NCI-H748 (cell line): ENCODE results near the gene EPB41L1.

Experiments used
- DNase-seq: peaks from one replicate; lab custom pipeline; 2025; ENCODE audit not compliant: unreplicated experiment; lab: John Stamatoyannopoulos, UW

EPB41L1 gene

DNA sequence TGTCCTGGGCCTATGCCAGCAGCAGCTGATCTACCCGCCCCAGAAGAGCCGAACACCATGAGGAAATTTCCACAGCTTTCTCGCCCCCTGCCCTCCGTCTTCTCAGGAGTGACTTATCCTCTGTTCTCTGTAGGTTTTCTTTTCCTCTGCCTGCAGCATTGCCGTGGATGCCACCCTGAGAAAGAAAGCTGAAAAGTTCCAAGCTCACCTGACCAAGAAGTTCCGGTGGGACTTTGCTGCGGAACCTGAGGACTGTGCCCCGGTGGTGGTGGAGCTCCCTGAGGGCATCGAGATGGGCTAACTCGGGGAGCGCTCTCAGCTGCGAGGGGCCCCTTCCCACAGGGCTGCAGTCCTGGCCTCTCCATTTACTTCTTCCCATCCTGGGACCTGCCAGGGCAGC lies 100.9 kb downstream of the EPB41L1 start:
- no peak for DNase-seq

DNA sequence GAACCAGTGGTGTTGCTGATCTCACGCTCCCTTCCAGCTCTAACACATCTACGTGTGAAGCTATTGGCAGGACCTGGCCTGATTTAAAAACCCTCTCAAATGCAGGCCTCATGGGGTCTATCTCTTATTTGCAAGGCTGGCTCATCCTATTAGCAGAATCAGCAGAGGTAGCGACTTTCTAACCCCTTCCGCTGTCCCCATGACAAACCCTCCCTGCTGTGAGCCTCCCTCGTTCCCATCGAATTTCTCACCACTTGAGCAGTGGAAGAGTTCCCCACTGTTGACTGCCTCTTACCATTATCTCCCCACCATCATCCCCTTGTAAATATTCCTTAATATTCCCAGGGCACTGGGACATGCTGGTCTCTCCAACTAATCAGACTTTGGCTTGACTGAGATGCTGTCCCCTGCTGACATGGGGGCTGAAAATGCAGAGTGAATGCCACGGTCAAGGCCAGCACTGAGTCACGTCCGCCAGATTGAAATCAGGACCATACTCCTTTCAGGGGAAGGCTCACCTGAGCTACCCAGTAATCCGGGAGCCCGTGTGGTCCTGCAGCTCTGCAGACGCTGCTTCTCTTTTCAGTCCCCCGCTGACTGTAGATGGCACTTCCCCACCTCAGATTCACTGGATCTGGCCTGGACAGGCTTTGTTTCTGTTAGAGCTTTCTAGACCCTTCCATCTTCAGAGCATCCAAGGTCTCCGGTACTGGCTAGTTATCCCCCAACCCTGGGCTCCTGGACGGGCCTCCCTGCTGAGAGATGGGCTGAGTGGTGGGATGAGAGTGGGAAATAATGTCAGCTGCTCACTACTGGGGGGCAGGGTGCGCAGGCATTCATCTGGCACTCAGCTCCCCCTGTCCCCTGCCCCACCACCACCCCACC lies 104.9 kb downstream of the EPB41L1 start:
- DNase-seq, result no peak

DNA sequence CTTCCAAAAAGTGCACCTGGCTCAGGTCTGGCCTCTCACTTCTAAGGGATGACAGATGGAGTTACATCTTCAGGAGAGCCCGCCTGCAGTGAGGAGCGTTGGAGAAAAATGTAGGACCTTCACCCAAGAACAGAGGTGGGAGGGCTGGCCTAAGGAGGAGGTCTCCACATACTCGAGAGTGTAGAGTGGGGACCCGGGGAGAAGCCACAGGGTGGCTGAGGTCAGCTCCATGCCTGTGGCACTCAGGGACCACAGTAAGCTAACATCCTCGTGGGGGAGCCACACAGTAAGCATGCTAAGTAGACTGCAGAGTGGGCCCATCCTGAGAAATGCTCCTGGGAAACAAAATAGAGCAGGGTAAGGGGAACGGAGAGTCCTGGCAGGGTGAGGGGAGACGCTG lies 105.8 kb downstream of the EPB41L1 start:
- no peak for DNase-seq

DNA sequence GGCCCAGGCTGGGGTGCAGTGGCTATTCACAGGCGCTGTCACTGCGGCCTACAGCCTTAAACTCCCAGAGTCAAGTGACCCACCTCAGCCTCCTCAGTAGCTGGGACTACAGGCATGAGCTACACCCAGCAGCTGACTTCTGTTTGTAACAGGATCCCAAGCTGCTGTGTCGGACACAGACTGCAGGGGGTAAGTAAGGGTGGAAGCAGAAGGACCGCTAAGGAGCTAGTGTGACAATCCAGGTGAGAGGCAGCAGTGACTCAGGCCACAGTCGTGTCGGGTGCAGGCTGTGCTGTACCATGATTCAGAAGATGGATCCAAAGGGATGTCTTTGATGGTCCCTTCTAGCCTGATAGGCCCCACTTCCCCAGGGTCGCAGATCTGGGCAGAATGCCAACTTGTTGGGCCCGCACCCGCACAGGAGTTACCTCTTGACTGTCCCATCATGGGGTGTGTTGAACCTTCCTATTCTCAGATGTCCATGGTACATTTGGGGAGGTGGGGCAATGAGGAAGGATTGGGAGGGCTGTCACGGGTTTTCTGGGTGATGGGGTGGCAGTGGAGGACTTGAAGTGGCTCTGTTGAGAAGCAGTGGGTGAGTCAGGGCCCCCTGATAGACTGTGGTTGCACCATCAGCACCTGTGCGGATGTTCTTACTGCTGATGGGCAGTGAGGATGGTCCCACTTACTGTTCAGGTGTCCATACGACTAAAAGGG lies 107.0 kb downstream of the EPB41L1 start:
- no peak for DNase-seq

DNA sequence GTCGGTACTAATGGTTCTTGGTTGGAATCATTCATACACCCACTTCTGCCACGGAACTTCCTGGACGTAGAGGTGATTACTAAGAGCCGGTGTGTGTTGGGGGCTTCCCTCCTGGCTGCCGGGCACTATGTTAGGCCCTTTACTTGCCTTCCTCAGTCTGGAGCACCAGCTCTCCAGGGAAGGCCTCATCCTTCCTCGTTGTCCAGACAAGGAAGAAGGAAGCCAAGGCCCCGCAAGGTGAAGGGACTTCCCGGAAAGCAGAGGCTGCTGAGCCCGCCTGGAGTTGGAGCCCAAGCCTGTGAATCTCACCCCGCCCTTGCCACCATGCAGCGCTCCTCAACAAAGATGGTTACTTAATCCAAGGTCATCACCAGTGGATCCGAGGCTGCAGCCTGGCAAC lies 107.9 kb downstream of the EPB41L1 start:
- DNase-seq, result no peak

DNA sequence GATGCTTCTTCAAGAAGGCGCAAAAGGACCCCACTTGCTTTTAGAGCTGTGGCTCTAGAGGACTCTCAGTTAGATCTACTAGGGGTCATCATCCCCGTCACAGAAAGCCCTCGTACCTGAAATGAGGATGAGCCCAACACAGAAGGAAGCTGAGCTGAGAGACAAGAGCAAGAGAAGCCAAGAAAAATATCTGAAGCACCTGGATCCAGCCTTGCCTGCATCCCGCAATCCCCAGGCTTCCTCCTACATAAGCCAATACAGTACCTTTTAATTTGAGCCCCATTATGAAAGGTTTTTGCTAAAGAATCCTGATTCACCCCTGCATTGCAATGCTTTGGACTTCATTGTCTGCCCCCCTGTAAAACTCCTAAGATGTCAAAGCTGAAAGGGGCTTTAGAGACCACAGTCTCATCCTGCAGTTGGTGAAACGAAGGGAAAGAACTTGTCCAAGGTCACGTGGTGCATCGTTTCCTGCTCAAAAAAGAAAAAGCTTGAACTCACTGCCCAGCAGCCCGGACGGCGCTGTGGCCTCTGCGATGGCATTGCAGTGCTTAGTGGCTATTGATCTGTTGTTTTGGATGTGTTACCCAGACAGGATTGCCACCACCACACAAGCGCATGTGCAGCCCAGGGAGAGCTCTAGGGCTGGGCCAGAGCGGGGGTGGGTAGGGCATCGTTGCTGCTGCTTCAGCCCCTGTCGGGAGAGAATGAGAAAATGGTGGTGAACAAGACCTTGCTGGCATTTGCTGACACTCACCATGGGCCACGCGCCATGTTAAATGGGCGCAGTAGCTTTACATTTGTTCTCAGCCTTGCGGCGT lies 110.1 kb downstream of the EPB41L1 start:
- DNase-seq, result no peak

DNA sequence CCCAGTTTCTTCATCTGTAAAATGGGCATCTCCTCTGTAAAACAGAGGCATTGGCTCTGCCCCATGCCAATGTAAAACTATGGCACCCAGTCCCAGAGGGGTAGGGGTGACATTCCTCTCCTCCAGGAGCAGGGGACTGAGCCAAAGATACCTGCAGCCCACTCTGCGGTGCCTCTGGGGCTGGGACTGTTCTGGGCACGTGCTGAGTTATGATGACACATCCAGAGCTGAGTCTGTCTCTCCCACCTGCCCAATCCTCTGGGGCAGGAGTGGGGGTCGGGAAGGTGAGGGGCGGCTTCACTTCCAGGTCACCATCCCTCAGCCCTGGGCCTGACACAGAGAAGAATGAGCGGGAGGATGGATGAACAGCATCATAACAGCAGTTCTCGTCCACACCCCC lies 111.6 kb downstream of the EPB41L1 start:
- DNase-seq, result no peak

DNA sequence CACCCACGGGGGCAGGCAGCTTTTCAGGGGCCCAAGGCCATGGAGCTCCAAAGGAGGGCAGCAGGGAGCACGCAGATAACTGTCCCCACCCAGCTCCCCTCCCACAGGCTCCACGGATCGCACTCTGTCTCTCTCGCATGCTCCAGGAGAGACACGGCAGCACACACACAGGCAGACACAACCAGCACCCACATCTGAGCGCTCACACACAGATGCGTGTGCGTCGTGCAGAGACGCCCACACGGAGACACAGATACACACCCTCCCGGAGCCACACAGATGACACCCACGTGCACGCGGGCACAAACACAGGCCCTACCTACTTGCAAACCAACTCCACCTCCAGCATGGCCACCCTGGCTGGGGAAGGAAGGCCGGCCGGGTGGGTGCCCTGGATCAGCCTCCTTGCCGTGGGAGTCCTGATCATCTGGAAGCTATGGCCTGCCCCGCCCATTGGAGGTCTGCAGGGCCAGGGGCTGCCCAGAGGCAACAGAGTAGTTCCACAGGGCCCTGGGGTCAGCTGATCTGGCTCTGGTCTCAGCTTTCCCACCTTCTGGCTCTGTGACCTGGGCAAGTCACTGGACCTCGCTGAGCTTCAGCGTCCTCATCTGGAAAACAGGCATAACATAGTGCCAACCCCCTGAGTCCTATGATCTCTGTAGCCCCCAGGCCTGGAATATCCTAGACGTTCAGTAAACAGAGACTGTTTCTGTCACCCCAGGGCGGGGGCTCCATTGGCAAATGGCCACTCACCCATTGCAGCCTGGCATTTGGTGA lies 113.3 kb downstream of the EPB41L1 start:
- DNase-seq, result no peak

DNA sequence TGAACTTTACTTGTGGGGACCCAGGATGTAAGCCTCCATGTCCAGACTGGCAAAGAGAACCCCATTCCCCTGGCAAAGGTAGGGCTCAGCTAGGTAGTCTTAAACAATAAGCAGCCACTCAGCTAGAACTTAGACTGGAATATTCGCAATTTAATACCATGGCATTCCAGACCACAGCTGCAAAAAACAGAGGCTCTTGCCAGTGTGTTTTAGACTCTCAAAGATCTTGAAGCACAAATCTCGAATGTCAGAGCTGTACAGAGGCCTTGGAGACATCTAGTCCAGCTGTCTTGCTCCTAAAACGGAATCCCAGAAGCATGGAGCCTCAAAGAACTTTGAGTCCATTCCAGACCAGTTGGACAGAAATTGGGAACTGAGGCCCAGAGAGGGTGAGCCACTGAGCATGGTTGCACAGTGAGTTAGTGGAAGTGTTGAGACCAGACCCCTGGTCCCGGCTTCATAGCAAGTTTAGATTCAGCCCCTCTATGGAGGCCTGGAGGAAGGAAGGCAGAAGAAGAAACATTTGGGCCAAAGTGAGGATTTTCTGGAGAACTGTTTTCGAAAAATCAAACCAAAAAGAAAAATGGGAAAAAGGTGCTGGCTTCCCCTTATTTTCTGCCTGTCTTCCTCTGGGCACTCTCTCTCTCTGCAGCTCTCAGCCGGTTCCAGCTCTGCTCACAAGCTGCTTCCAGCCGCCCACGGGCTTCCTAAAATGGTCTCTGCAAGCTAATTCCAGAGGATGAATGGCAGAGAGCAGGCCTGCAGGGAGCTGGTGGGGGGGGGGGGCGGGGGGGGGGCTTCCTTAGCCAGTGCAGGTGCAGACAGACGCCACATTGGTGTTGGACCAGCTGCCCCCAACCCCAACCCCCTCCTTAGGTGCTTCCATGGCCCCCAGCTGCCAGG lies 114.2 kb downstream of the EPB41L1 start:
- DNase-seq, result no peak

DNA sequence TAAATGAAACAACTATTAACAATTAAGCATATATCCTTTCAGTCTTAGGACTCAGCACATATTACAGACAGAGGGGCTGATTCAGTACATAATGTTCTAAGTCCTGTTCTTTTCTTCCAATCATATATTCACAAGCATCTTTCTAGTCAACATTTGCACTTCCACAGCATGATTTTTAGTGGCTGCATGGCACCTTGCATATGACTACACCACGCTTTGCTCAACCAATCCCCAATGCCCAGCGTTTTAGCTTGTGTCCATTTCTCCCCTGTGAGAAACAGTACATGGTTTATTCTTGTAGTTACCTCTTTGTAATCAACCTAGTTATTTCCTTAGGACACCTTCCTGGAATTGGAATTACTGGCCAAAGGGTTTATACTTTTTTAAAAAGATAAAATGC lies 115.0 kb downstream of the EPB41L1 start:
- DNase-seq, result no peak

DNA sequence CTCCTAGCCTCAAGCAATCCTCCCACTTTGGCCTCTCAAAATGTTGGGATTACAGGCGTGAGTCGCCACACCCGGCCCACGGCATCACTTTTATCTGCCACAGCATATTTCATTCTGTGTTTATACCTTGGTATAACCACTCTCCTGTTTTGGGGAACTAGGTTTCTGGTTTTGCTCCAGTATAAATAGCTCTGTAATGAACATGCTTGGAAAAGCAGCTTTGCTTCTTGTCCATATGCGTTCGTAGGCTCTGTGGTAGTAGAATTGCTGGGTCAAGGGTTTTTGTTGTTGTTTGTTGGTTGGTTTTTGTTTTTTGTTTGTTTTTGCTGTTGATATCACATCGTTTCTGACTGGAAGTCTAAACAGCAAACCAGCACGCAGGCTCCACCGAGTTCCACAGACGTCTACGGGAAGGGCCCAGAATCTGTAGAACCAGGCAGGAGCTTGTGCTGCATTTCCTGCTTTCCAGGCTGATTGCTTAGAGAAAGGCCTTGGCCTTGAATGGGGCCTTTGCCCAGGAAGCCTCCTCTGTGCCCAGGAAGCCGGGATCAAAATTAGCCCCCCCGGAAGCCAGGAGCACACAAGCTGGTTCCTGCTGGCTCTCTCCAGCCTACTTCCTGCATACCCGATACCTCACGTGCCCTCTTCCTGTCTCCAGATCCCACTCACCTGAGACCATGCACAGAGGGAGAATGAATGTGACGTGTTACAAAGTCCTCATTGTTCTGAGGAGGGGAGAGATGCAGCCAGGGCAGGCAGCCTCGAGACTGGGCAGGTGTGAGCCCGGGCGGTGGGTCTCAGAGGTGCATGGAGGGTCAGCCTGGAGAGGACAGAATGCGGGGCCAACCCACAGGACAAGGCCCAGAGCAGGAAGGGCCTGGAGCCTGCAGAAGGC lies 116.5 kb downstream of the EPB41L1 start:
- no peak for DNase-seq

DNA sequence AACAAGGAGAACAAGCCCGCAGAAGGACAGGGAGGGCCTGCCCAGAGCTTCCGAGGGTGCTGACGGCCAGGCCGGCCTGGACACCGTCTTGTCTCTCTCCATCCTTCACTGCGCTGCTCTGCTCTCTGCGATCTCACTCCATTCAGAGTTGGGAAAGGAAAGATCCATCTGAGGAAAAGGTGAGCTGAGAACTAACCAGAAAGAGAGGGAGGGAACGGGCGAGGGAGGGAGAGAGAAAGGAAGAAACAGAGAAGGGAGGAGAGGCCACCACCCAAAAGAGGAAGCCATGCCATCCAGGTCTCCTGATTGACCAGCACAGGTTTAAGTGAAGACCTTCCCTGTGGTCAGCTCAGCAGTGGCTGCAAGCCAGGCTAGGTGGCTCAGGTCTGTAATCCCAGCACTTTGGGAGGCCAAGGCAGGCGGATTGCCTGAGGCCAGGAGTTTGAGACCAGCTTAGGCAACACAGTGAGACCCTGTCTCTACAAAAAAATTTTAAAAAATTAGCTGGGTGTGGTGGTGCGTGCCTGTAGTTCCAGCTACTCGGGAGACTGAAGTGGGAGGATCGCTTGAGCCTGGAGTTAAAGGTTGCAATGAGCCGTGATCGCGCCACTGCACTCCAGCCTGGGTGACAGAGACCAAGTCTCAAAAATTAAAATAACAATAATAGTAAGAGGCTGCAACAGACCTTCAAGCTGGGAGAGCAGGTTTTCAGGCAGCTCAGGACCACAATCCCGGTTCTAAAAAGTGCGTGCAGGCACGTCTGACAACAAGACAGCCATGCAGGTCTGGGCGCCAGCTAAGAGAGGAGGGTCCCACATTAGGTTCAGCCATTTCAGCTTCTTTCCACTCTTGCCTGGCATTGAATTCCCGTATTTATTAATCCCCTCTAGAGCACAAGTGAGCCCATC lies 117.4 kb downstream of the EPB41L1 start:
- DNase-seq, result no peak

DNA sequence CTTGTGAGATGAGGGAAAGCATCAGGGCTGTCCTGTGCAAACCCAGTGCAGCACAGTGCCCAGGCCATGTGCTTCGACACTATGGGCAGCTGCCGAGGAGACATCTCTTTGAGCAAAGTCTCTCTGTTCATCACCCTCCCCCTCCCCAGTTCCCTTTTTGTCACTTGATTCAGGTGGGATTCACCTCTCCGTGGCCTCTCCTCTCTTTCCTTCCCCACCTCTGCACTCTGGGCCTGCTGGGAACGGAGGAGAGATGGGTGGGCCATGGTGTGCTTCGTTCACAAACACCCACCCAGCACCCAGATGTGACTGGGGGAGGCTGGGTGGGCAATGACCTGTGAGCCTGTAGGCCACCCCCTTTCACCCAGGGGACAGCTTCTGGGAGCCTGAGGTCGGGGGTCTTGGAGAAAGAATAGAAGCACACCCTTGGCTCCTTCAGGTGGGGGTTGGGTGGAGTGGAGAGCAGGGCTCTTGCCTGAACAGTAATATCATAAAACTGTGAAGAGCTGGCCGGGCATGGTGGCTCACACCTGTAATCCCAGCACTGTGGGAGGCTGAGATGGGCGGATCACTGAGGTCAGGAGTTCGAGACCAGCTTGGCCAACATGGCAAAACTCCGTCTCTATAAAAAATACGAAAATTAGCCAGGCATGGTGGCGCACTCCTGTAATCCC lies 118.1 kb downstream of the EPB41L1 start:
- DNase-seq, result no peak

DNA sequence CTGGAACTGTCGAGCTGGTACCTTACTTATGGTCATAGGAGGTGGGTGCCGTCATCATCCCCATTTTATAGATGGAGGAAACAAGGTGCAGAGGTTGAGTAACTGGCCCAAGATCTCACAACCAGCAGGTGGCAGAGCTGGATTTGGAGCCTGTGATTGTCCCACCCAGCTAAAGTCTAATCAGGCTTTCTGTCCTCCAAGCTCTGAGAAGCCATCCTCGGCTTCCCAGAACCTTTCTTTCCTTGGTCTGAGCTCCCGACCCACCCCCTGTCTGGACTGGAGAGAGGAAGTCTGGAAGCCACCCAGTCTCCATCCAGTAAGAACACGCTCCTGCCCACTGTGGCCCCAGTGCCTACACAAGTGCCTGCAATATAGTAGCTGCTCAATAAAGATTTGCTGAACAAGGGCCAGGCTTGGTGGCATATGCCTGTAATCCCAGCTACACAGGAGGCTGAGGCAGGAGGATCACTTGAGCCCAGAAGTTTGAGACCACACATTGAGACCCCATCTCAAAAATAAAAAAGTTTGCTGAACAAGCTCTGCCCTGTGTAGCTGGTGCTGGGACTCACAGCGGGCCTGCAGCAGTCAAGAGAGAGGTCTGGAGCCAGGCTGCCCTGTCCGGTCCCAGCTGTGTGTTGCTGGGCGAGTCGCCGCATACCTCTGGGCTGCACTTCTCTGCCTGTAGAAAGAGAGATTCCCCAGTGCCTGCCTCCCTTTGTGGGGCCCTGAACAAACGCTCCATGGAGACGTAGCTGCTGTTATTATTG lies 119.1 kb downstream of the EPB41L1 start:
- DNase-seq, result peak; percentile 11

DNA sequence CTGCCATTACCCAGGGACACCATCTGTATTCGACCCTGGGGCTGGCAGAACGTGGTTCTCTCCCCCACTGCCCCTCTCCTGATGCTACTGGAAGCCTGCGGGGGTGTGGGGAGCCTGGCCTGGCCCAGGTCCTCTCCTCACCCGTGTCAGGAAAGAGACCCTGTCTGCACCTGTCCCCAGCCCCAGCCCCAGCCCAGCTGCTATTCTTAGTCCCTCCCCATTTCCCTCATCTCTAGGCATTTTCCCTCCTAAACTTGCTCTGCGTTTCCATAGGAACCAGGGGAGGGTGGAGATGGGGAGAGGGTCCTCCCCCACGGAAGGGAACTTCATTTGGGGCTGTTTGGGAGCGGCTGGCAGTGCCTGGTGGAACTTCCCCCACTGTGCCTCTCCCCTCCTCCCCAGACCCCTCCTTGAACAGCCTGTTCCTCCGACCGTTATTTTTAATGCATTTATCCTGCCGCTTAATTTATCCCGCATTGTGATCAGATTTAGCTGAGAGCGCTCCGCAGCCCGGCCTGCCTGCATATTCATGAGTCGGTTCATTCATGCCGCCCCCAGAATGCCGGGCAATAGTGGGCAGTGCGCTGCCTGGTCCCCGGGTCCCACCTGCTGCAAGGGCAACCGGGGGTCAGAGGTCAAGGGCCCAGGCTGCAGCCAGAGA lies 119.8 kb downstream of the EPB41L1 start:
- no peak for DNase-seq

DNA sequence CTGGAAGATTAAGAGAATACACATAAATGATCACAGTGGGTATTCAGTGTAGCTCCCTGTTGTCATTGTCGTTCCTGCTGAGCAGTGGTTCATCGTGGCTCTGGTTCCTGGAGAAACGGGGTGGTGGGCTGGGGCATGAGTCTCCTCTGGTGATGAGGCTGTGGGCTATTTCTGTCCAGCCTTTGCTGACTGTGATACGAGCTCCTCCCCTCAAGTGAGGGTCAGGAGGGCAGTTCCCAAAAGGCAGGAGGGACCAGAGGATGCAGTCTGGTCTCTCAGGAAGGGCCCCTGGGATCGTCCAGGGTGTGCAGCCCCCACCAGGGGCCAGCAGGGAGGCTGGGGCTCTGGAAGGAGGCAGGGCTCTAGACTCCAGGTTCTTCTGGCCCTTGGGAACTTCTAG lies 120.5 kb downstream of the EPB41L1 start:
- DNase-seq, result no peak
